CD4-positive, alpha-beta T cell (primary cell): Measurements from ENCODE around the gene PCLO. TPM values are rescaled to one million over a fixed set of nuclear protein-coding genes. Genes with fewer than 3 reads are reported as not detected.
"Not testable (repeated sequence)": the region's sequence is repeated elsewhere in the genome, so short reads cannot be mapped to it uniquely, and the experiment has no call there.

ENCODE experiments used
- ATAC-seq: fragments of 200-7000 bp; cut with Tn5 transposase; one replicate; pipeline ENCODE4 v1.10.0; 2022; ENCODE audit warnings: mild to moderate bottlenecking; ENCODE audit not compliant: poor library complexity
- CTCF ChIA-PET: fragments of 350-600 bp; sonication (Branson Sonifier 250); formaldehyde crosslinking; loops from one replicate; lab custom pipeline; 2021; ENCODE audit warnings: antibody characterized with exemption, inconsistent platforms; lab: Charles Lee
- POLR2A ChIA-PET: fragments of 350-600 bp; sonication (Branson Sonifier 250); formaldehyde crosslinking; loops from one replicate; lab custom pipeline; 2021; ENCODE audit warnings: antibody characterized with exemption, inconsistent platforms; lab: Charles Lee
- DNase-seq, 14 experiments: peaks; one replicate each; pipeline ENCODE4 v3.0.0-alpha.2; 2013 to 2020; ENCODE audit warnings: mixed read lengths in 2 of 14
- H3K27ac ChIP-seq, 2 donors: one replicate each; pipeline versions ENCODE4 v1.5.1 to v1.7.0; 2013; ENCODE audit warnings: low read length in 2 of 2, low read depth in 1 of 2, mild to moderate bottlenecking in 1 of 2
- H3K27me3 ChIP-seq, 2 experiments: 1 replicate in 1 of 2; 2 replicates in 1 of 2; pipeline versions ENCODE4 v1.6.1 to v1.7.0; 2013; ENCODE audit warnings: low read length in 2 of 2, control low read depth in 1 of 2, mild to moderate bottlenecking in 1 of 2, moderate library complexity in 1 of 2; ENCODE audit not compliant: insufficient read depth in 2 of 2, control insufficient read depth in 1 of 2
- H3K36me3 ChIP-seq: one replicate; pipeline ENCODE4 v1.6.1; 2013; ENCODE audit warnings: low read length, control low read depth; ENCODE audit not compliant: insufficient read depth
- H3K4me1 ChIP-seq: one replicate; pipeline ENCODE4 v1.6.1; 2013; ENCODE audit warnings: low read length, control low read depth; ENCODE audit not compliant: insufficient read depth
- H3K4me3 ChIP-seq: one replicate; pipeline ENCODE4 v1.5.1; 2013; ENCODE audit warnings: mild to moderate bottlenecking, low read length, moderate library complexity
- H3K9me3 ChIP-seq, 2 experiments: 1 replicate in 1 of 2; 2 replicates in 1 of 2; pipeline versions ENCODE4 v1.6.1 to v1.7.0; 2013; ENCODE audit warnings: low read length in 2 of 2, mild to moderate bottlenecking in 2 of 2, control low read depth in 1 of 2, moderate library complexity in 1 of 2; ENCODE audit not compliant: control insufficient read depth in 1 of 2, insufficient read depth in 1 of 2
- H3K27ac Mint-ChIP-seq: one replicate; pipeline ENCODE4 v1.8.0; 2020; ENCODE audit warnings: mixed read lengths
- H3K27me3 Mint-ChIP-seq: one replicate; pipeline ENCODE4 v1.8.0; 2021; ENCODE audit warnings: mixed read lengths
- H3K36me3 Mint-ChIP-seq: one replicate; pipeline ENCODE4 v1.8.0; 2021; ENCODE audit warnings: low read depth, mixed read lengths
- H3K4me1 Mint-ChIP-seq: one replicate; pipeline ENCODE4 v1.8.0; 2021; ENCODE audit warnings: low read depth, mixed read lengths
- H3K4me3 Mint-ChIP-seq: one replicate; pipeline ENCODE4 v1.8.0; 2020; ENCODE audit warnings: mild to moderate bottlenecking, mixed read lengths
- H3K9me3 Mint-ChIP-seq: one replicate; pipeline ENCODE4 v1.8.0; 2020; ENCODE audit warnings: mixed read lengths
- intact Hi-C, 2 experiments: fragments of 100-400 bp; cut with DNase I in 1 of 2; cut with micrococcal nuclease in 1 of 2; formaldehyde crosslinking; loops; one replicate each; pipeline versions ENCODE4 v1.15.1 to v1.9.0; 2023 to 2025; cut with DNase I, micrococcal nuclease
- total RNA-seq, 174 experiments: library from RNA in 2 of 174; stranded (reverse) in 2 of 174; gene quantifications; one replicate each; pipeline ENCODE4 v1.2.3 and lab custom pipeline; 2021 to 2026
- TF ChIP-seq, protein P1 (sequence below): fragments of 200-600 bp; IDR thresholded peaks from one replicate; pipeline ENCODE4 v1.8.0; 2022; ENCODE audit warnings: antibody characterized with exemption, mild to moderate bottlenecking

Gene PCLO
- total RNA-seq, 2 experiments from 2014 or later = not detected

DNA sequence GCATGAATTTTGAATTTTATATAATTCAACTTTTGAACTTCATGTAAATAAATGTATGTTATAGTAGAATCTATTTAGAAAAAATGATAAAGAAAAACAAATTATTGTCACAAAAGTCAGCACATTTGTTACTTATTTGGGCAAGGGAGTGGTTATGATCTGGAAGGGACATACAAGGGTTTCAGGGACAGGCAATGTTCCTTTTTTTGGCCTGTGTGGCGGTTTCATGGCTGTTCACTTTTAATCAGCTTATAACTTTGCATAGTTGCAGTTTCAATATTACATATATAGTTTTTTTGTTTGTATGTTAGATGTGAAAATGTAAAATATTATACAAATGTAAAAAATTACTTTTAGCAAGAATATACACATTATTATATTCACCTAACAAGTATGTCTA, 256.2 kb downstream of the PCLO start:
- Histone ChIP-seq H3K36me3 (no peaks in the 10 kb centered on the region), H3K27ac (no peak overlapping the region), H3K27me3 (no peaks in the 10 kb centered on the region), H3K4me1 (no peaks in the 10 kb centered on the region), H3K9me3 (no peaks in the 10 kb centered on the region), H3K4me3 (no peak overlapping the region)
- ChIA-PET POLR2A (no interaction called here), CTCF (no interaction called here)
- H3K36me3 Mint-ChIP-seq = no peaks in the 10 kb centered on the region
- no peaks in the 10 kb centered on the region for H3K27me3 Mint-ChIP-seq
- ATAC-seq = no peak
- H3K4me3 Mint-ChIP-seq = no peak overlapping the region
- peaks cover 5% of the 10 kb centered on the region for H3K9me3 Mint-ChIP-seq
- TF ChIP-seq, protein P1, sequence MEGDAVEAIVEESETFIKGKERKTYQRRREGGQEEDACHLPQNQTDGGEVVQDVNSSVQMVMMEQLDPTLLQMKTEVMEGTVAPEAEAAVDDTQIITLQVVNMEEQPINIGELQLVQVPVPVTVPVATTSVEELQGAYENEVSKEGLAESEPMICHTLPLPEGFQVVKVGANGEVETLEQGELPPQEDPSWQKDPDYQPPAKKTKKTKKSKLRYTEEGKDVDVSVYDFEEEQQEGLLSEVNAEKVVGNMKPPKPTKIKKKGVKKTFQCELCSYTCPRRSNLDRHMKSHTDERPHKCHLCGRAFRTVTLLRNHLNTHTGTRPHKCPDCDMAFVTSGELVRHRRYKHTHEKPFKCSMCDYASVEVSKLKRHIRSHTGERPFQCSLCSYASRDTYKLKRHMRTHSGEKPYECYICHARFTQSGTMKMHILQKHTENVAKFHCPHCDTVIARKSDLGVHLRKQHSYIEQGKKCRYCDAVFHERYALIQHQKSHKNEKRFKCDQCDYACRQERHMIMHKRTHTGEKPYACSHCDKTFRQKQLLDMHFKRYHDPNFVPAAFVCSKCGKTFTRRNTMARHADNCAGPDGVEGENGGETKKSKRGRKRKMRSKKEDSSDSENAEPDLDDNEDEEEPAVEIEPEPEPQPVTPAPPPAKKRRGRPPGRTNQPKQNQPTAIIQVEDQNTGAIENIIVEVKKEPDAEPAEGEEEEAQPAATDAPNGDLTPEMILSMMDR = no peak
- intact Hi-C loops = no loop called here
- no peak overlapping the region for H3K27ac Mint-ChIP-seq
- no peaks in the 10 kb centered on the region for H3K4me1 Mint-ChIP-seq
- no peak for DNase-seq

DNA sequence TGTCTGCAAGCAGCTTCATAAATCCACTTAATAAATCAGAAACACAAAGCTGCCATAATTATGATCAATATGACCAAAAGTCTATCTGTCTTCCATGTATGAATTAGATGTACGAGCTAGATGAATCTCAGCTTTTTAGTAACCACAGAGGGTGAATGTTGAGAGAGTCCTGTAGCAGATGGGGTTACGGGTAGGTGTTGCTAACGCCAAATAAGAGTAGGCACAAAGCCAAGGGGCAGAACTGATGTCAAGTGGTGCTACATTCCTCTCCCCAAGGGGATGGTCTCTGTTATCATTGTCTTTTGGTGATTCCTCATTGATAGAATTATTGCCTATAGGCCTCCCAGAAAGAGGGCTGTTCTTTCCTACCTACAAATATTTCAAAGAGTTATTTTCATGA, 257.8 kb downstream of the PCLO start:
- no peaks in the 10 kb centered on the region for H3K4me1 Mint-ChIP-seq
- ATAC-seq (no peak), DNase-seq (no peak)
- no peaks in the 10 kb centered on the region for H3K36me3 Mint-ChIP-seq
- no peak overlapping the region for H3K4me3 Mint-ChIP-seq
- H3K27ac Mint-ChIP-seq = no peak overlapping the region
- Histone ChIP-seq H3K4me1 (no peaks in the 10 kb centered on the region), H3K27me3 (no peaks in the 10 kb centered on the region), H3K9me3 (no peaks in the 10 kb centered on the region), H3K27ac (no peak overlapping the region), H3K36me3 (no peaks in the 10 kb centered on the region), H3K4me3 (no peak overlapping the region)
- peaks cover 5% of the 10 kb centered on the region for H3K9me3 Mint-ChIP-seq
- POLR2A ChIA-PET = no interaction called here
- intact Hi-C loops = no loop called here
- TF ChIP-seq, protein P1 = no peak
- CTCF ChIA-PET = no interaction called here
- no peaks in the 10 kb centered on the region for H3K27me3 Mint-ChIP-seq

DNA sequence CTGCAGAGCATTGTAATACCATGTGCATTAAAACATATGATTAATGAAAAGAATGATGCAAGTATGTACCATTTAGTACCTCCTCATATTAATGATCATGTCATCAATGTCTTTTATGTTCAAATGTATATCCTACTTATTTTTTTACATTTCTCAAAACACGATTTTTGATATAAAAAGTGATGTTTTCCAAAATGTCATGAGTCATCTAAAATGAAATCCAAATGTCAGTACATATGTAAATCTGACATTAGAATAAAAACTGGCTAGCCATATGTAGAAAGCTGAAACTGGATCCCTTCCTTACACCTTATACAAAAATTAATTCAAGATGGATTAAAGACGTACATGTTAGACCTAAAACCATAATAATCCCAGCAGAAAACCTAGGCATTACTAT, 261.6 kb downstream of the PCLO start:
- H3K27ac Mint-ChIP-seq, DNase-seq, H3K27me3 ChIP-seq, H3K36me3 Mint-ChIP-seq, ATAC-seq, POLR2A ChIA-PET, H3K27ac ChIP-seq, H3K4me3 ChIP-seq, H3K4me1 Mint-ChIP-seq, H3K9me3 Mint-ChIP-seq, H3K36me3 ChIP-seq, H3K27me3 Mint-ChIP-seq, H3K4me1 ChIP-seq, CTCF ChIA-PET, H3K4me3 Mint-ChIP-seq, H3K9me3 ChIP-seq, intact Hi-C loops: not testable (repeated sequence)

DNA sequence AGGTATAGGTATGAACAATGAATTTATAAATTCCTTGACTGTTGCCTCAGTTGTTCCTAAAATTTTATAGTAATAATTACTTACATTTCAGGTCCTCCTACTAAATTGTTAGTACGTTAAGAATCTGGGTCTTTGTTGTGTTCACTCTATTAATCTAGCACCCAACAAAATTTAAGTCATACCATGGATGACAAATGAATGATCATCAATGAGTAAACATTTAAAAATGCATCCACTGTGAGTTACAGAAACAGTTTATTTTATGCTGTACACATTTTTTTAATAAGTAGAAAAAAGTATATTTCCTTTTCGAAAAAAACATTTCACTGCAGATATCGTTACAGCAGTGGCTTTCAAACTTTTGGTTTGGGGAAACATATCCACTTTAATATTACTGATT, 265.2 kb downstream of the PCLO start:
- ChIA-PET POLR2A (no interaction called here), CTCF (no interaction called here)
- intact Hi-C loops = no loop called here
- ATAC-seq (no peak), DNase-seq (no peak)
- H3K27ac Mint-ChIP-seq = no peak overlapping the region
- no peaks in the 10 kb centered on the region for H3K27me3 ChIP-seq
- no peak overlapping the region for H3K4me3 ChIP-seq
- H3K4me1 Mint-ChIP-seq = no peaks in the 10 kb centered on the region
- no peak overlapping the region for H3K27ac ChIP-seq
- H3K27me3 Mint-ChIP-seq = no peaks in the 10 kb centered on the region
- H3K9me3 Mint-ChIP-seq = peaks cover 4% of the 10 kb centered on the region
- no peaks in the 10 kb centered on the region for H3K36me3 Mint-ChIP-seq
- TF ChIP-seq, protein P1 = no peak
- H3K4me3 Mint-ChIP-seq = no peak overlapping the region
- no peaks in the 10 kb centered on the region for H3K4me1 ChIP-seq
- H3K36me3 ChIP-seq = no peaks in the 10 kb centered on the region
- no peaks in the 10 kb centered on the region for H3K9me3 ChIP-seq

DNA sequence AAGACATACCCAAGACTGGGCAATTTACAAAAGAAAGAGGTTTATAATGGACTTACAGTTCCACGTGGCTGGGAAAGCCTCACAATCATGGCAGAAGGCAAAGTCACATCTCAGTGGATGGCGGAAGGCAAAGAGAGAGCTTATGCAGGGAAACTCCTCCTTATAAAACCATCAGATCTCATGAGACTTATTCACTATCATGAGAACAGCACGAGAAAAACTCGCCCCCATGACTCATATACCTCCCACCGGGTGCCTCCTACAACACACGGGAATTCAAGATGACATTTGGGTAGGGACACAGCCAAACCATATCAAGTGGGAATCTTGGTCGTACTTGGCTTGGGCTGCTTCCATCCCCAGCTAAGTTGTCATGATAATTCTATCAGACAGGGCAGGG, 268.3 kb downstream of the PCLO start:
- H3K27ac ChIP-seq, H3K36me3 Mint-ChIP-seq, H3K4me1 ChIP-seq, H3K27me3 Mint-ChIP-seq, H3K27me3 ChIP-seq, DNase-seq, H3K9me3 ChIP-seq, H3K27ac Mint-ChIP-seq, H3K4me1 Mint-ChIP-seq, intact Hi-C loops, CTCF ChIA-PET, ATAC-seq, H3K9me3 Mint-ChIP-seq, H3K4me3 Mint-ChIP-seq, H3K4me3 ChIP-seq, H3K36me3 ChIP-seq, POLR2A ChIA-PET: not testable (repeated sequence)
